Smooth muscle cell of the brain vasculature (primary cell): ENCODE data around the gene LAS1L.
"Not testable (repeated sequence)": the region's sequence is repeated elsewhere in the genome, so short reads cannot be mapped to it uniquely, and the experiment has no call there.

ENCODE experiments used
- DNase-seq: peaks from one replicate; pipeline ENCODE4 v3.0.0-alpha.2; 2012; ENCODE audit warnings: low read depth, low spot score

The LAS1L gene

DNA sequence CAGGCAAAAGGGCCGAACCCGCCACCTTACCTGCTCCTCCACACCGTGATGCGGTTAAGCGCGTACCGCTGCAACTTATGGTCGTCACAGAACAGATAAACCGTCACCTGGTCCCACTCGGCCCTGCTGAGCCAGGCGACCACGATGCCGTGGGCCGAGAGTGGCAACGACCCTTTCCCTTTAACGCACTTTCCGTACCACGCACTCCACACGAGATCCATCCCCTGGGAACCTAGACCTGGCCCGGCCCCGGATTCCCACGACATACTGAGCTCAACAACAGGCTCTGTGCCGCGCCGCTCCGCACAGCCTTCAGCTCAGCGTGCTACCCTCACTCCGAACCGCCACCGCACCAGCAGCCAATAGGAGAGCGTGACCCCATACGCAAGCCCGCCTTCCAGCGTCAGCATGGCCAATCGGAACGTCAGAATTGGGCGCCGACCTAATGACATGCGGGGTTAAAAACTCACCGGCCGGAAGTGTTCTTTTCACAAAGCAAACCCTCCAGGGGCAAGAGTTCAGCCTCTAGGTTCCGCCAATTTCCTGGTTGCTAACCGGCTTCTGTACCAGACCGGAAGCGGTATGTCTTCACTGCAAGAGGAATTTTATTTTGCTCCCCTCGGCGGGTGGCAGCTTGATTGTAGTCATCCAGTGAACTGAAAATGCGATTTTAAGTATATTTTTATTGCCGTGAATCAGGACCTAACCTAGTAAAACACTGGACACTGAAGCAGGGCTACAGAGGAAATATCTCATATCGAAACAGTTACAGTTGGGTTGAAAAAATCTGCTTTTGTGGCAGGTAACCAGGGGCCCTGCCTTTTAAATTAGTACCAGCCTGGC, at the start of gene LAS1L:
TSS of gene LAS1L (minus strand) at position 338 of the 843 bp plus-strand sequence. CDS start at position 266, 72 bp downstream.
- DNase-seq = peak; percentile 83

- no peak for DNase-seq
These were observed 48.0 kb upstream of the LAS1L start for GRCh38 chrX:65582450-65583082.

GRCh38 chrX:65581661-65582339, 47.2 kb upstream of the LAS1L start:
- no peak for DNase-seq

GRCh38 chrX:65578346-65578745, 43.8 kb upstream of the LAS1L start:
- no peak for DNase-seq

- no peak for DNase-seq
These were observed 41.6 kb upstream of the LAS1L start for GRCh38 chrX:65576160-65576559.

GRCh38 chrX:65575022-65575421, 40.4 kb upstream of the LAS1L start:
- no peak for DNase-seq

DNA sequence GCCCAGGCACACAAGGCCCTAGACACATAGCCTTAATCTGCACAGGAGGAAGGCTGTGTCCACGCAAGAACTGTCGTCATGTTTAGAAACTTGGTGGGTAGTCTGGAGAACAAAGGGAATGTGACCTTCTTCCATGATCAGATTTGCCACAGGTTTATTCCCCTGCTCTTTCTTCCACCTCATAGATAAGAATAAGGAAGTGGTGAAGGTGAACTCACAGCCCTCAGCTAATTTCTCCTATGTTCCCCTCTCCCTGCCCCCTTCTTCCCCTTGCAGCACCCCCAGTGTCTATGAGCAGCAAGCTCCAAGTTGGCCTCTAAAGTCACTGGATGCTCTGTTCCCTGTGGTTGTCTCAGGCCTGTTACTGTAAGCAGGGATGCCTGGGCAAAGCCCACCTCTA, 39.8 kb upstream of the LAS1L start:
- DNase-seq = no peak

- no peak for DNase-seq
These were observed 38.4 kb upstream of the LAS1L start for GRCh38 chrX:65572971-65573370.

- not testable (repeated sequence) for DNase-seq
These were observed 28.3 kb upstream of the LAS1L start for GRCh38 chrX:65562850-65563249.

- DNase-seq = no peak
These were observed 17.1 kb upstream of the LAS1L start for GRCh38 chrX:65551489-65552339.

DNA sequence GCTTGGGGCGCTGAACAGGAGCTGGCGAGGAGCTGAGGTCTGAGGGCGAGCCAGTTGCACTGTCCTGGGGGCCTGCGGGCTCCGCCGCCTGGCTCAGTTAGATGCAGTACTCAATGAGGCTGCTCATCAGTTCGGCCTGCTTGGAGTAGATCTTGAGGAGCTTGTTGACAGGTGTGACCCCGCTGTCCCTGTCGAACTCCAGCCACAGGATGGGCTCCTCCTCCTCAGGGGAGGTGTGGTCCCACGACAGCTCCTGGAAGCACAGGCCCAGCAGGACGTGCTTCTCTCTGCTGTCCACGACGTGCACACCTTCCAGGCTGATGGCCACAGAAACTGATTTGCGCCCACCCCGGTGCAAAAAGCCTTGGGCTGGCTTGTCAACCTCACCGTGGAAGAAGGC, 16.5 kb upstream of the LAS1L start:
- no peak for DNase-seq

DNA sequence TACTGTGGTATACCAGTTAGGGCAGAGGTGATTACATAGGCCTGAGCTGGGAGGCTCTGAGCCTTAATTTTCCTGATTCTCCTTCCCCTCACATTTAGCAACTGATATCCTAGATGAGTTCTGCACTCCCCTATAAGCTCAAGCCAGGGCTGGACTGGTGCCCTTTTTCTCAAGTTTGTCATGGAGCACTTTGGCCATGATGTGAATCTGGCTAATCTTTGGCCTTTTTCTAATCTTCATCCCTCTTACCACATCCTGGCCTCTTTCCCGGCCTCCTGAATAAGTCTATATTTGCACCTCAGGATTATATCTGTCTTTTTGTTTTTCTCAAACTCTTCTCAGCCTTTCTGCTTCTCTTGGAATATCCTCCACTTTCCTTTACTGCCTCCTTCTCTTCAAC, 10.9 kb upstream of the LAS1L start:
- no peak for DNase-seq

DNA sequence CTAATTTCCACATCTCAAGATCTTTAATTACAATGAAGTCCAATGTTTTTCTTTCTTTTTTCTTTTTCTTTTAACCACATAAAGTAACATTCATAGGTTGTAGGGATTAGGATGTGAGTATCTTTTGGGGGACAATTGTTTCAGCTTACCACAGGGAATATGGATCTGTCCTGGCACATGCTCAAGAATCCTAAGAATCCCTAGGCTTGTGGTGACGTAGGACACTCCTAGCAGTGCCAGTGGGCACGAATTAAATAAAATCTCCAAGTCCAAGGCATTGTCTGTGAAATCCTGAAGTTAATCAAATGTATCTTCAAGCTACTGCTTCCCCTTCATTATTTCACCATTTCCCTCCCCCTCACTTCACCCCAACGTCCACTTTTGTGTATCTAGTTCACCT, 2.6 kb upstream of the LAS1L start:
- no peak for DNase-seq

DNA sequence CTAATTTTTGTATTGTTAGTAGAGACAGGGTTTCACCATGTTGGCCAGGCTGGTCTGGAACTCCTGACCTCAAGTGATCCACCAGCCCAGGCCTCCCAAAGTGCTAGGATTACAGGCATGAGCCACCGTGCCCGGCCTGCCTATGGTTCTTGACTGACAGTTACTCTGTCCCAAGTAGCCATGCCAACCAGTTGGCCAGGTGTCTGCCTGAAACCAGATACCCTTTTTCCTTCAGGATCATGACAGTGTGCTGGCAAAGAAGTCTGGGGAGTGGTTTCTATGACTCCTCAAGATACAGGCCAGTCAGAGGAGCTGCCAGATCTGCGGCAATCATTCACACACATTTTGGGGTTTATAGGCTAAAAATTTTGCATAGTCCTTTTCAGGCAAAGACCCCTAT, 1.7 kb upstream of the LAS1L start:
- DNase-seq = no peak

GRCh38 chrX:65532016-65532415, 2.6 kb downstream of the LAS1L start:
- DNase-seq = no peak

DNA sequence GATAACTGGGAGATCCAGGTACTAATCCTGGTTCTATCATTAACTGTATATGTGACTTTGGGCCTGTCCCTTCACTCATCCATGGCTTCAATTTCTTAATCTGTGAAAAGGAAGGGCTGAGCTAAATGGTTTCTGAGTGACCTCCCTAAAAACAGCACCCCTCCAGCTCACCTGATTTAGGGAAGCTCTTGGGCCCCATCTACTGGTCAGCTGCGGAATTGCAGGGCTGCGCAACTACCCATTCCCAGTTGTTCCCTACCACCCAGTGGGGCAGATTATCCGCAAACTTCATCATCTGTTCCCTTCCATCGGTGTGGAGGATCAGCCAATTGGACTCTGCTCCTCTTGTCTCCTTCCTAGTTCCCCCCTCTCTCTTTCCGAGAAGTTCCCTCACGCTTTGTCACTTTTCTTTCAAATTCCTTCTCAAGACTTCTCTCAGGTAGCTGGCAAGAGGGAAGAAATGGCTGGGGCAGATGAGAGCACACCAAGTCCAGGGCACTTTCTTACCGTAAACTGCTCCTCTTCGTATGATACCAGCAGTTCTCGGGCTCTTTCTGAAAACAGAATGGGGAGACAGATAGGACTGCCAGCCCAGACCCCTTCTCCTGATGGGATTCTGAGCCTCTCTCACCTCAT, 5.8 kb downstream of the LAS1L start:
- no peak for DNase-seq

GRCh38 chrX:65528293-65528692, 6.3 kb downstream of the LAS1L start:
- no peak for DNase-seq

DNA sequence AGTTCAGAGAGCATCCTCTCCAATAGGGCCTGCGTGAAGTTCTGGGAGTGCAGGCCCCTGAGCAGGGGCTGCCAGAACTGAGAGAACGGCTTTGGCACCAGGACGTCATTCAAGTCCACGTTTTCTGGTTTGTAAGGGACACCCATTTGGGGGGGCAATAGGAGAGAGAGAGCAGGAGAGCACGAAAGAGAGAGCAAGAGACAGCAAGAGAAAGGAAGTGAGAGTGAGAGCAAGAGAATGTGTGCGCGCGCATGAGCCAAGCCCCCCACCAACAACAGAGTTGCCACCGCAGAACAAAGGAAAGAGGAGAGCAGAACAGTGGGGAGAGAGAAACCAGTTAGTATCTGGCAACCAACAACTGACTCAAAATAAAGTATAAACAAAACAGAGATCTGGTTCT, 10.4 kb downstream of the LAS1L start:
- DNase-seq = no peak

GRCh38 chrX:65522739-65523372, 11.7 kb downstream of the LAS1L start:
- DNase-seq = no peak

GRCh38 chrX:65519530-65519929, 15.1 kb downstream of the LAS1L start:
- DNase-seq = not testable (repeated sequence)

DNA sequence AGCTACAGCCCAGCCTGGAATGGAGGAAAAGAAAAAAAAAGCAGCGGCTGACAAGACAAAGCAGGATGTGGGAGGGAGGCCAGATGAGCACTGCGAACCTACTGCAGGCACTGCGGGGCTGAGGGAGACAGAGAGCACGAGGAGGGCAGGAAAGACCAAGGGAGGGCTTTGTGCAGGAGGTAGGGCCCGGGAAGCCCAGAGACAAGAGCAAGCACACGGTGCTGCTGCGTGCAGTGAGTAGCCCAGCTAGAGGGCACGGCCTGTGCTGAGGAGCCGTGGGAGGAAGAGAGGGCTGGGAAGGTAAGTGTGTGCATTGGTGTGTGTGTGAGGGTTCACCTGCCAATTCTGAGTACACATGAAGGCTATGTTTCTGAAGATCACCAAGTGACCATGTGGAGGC, 15.6 kb downstream of the LAS1L start:
- DNase-seq = not testable (repeated sequence)
